Measurements from ENCODE around the gene PROSER2.
A peak's percentile ranks its signal among the peaks of the same experiment; 100 is the strongest.
"Not testable (repeated sequence)": the region's sequence is repeated elsewhere in the genome, so short reads cannot be mapped to it uniquely, and the experiment has no call there.

Gene PROSER2

DNA sequence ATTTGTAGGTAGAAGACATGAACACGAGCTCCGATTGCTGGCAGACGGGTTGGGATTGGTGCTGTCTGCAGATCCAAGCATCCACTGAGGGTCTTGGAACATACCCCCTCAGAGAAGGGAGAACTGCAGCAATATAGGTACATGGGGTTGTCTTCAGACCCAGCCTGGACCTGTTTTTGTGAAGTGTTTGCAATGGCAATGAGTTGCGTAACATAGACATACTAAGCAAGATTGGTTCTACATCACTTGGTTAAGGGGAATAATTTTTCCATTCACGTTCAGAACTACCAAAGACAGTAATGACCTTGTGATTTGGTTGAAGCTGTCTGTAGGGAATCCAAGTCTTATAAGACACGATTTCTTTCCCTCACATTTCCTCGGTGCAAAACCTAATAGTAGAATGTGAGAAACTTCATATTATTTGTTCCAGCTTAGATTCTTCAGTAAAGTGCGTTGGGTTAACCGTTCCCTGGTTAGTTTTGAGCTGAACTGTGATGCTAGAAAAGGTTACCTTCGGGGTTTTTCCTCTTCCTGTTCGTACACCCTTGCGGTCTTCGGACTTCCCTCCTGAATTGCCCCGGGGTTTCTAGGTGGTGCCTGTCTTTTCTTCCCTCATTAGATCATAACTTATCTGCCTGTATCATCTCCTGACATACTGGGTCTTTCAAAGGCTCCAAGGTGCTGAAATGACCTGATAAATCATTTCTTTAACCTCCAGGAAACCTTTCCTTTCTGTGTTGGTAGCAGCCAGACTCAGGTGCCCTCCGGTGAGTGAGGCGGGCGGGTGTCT, 14.4 kb downstream of the PROSER2 start:
- DNase-seq = no peak

GRCh38 chr10:11838298-11838852, 15.2 kb downstream of the PROSER2 start:
- DNase-seq = no peak

- no peak for DNase-seq
Measured at GRCh38 chr10:11841375-11841774, 18.2 kb downstream of the PROSER2 start.

DNA sequence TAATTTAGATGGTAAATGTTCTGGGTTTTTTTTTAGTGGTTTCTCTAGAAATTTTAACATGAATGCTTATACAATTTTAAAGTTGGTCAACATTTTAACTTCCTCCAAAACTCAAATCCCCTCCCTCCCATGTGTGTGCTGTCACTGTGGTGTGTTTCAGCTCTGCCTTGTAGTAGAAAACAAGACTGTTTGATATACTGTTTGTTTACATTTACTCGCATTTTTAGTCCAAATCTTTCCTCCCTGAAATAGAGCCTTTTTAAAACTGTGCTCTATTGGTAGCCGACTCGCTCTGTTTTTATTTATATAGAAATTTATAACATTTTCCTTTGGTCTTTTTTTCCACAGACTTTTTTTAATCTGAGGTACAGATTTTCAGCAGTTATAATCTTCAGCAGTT, 19.3 kb downstream of the PROSER2 start:
- DNase-seq = no peak

DNA sequence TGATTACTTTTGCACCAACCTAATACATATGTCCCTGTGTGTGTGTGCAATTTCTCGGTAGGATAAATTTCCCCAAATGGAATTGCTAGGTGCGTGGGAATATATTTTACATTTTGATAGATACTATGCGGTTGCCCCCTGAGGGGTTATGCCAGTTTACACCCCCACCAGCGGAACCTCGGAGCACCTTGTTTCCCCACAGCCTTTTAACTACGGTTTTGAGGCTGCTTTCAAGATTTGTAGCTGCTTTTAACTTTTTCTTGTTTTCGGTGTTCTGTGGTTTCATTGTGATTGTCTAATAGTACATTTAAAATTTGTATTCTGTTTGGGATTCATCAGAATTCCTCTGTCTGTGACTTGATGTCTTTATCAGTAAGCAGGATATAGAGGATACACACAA, 22.0 kb downstream of the PROSER2 start:
- DNase-seq = no peak

DNA sequence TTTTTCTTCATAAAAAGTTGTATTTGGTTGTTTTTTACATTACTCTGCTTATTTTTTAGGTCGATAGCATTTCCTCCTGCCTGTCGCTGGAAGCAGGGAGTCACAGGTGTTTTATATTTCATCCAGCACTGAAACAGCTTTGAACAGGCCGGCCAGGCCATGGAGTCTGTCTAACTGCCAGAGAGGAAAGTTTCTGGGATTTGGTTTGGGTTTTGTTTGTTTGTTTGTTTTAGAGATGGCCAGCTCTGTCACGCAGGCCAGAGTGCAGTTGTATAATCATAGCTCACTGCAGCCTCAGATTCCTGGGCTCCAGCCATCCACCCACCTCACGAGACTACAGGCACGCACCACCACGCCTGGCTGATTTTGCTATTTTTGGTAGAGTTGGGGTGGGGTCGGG, 23.4 kb downstream of the PROSER2 start:
- DNase-seq = no peak

DNA sequence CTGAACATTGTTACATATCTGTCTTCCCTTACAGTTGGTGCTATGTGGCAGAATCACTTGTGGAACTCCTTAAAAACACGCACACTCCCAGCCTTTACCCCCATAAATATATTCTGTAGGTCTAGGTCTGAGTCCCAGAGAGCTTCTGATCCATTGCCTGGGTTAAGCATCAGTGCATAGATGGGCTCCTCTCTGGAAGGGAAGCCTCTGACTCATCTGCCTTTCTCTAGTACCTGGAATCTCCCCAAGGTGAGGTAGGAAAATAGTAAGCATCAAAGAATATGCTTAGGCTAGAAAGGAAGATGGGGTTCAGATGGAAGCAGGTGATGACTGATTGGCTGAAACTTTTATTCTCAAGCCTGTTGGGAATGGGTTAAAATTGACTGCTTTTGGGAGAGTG, 26.1 kb downstream of the PROSER2 start:
- DNase-seq = no peak

- no peak for DNase-seq
Measured at GRCh38 chr10:11849911-11850310, 26.8 kb downstream of the PROSER2 start.

- DNase-seq = no peak
Measured at GRCh38 chr10:11851910-11852309, 28.8 kb downstream of the PROSER2 start.

DNA sequence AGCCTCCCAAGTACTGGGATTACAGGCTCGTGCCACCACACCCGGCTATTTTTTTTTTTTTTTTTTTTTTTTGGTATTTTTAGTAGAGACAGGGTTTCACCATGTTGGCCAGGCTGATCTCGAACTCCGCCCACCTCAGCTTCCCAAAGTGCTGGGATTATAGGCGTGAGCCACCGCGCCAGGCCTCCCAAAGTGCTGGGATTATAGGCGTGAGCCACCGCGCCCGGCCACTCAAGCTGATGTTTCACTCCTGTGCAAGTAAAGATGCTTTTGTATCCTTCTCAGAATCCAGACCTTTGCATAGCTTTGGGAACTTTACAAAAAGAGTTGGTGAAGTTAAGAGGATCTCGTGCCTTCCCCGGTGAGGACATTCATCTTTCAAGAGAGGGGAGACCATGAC, 29.5 kb downstream of the PROSER2 start:
- not testable (repeated sequence) for DNase-seq

GRCh38 chr10:11853468-11853867, 30.3 kb downstream of the PROSER2 start:
- DNase-seq = no peak

- DNase-seq = no peak
Measured at GRCh38 chr10:11854301-11854700, 31.1 kb downstream of the PROSER2 start.

GRCh38 chr10:11856089-11856488, 32.9 kb downstream of the PROSER2 start:
- DNase-seq = no peak

DNA sequence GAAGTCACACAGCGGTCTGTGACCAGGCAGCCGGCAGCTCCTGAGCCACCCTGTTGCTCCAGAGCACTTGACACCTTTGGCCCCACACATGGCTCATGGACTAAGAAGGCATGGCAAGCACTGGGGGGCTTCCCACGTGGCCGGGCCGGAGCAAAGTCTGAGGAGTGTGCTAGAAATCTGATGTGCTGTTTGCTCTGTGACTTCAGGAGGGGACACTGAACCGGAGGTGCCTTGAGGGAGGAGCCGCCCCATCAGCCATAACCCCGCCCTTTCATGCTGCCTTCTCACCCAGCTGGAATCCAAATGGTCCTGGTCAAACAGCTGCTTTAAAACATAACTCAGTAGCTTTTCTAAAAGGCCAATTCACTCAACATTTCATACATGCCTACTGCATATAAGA, 33.5 kb downstream of the PROSER2 start:
- peak; percentile 15 for DNase-seq

DNA sequence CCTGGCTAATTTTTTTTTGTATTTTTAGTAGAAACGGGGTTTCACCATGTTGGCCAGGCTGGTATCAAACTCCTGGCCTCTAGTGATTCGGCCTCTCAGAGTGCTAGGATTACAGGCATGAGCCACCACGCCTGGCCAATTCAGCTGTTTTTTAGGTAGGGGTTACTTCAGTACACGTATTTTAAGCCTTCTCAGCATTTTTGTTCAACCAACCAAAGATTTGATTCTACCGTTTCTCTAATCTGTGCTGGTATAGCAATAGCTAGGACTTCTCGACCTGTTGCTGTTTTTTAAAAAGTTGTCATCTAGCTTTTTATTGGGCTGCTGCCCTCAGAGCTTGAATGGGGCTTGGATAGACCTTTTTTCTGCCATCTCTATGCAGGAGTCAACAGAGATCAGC, 34.9 kb downstream of the PROSER2 start:
- no peak for DNase-seq

- no peak for DNase-seq
Measured at GRCh38 chr10:11861341-11861740, 38.2 kb downstream of the PROSER2 start.

GRCh38 chr10:11861811-11862428, 38.8 kb downstream of the PROSER2 start:
- no peak for DNase-seq

- DNase-seq = no peak
Measured at GRCh38 chr10:11863353-11864109, 40.4 kb downstream of the PROSER2 start.

DNA sequence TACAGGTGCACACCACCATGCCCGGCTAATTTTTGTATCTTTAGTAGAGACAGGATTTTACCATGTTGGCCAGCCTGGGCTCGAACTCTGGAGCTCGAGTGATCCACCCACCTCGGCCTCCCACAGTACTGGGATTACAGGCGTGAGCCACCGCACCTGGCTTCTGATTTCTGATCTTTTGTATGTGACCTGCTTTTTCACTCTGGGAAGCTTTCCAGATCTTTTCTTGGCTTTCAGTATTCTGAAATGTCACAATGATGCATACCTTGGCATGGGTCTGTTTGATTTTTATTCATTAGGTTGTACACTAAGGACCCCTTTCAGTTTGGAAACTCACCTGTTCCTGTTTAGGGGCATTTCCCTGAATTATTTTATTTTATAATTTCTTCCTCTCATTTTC, 41.6 kb downstream of the PROSER2 start:
- DNase-seq = no peak

GRCh38 chr10:11865561-11865960, 42.4 kb downstream of the PROSER2 start:
- no peak for DNase-seq

DNA sequence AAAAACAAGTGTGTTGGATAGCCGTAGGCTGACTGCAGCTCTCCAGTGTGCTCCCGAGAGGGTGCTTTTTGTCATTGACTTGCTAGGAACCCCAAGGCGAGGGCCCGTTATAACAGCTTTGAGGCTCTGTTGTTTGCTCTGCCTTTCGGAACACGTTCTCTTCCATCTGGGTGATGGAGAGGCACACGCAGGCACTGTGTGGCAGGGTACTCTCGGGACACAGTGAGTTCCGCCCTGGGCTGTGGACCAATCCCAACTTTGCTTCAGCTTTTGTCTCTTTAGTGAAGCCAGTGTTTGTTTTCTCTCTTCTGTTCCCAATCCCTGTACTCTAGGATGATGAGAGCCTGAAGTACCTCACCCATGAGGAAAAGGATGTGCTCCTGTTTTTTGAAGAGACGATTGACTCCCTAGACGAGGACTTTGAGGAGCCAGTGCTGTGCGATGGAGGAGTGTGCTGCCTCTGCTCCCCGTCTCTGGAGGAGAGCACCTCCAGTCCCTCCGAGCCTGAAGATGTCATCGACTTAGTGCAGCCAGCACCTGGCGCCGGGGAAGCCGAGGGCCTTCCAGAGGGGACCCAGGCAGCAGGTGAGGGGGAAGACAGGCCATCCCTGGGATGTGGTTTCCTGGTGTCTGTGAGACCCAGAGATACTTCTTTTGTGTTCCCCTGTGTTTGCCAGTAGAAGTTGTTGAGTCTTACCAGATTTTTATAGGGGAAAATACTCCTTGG, 43.2 kb downstream of the PROSER2 start:
- no peak for DNase-seq

DNA sequence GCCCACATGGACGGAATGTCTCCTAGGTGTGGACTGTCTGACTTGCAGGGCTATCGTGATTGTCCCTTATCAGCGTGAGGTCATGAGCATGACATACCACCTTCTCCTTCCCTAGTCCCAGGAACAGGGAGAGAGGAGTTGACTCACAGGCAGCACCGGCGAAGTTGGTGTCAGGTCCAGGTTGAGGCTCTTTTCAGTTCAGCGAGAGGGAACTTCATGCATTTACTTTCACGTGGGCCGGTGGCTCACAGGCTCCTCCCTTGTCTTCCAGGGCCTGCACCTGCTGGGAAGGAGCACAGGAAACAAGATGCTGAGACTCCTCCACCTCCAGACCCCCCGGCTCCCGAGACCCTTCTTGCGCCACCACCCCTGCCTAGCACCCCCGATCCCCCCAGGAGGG, 46.1 kb downstream of the PROSER2 start:
- DNase-seq = no peak

Data from HCEC 1CT (cell line).